ENCODE results near the gene CLRN1.

Gene CLRN1

GRCh38 chr3:151009981-151010380 is 37.5 kb upstream of the CLRN1 start:
- Histone ChIP-seq H3K4me3 (ENCODE audit: insufficient read length, low read depth) (no peak overlapping the region), H3K4me1 (ENCODE audit: insufficient read depth, insufficient read length) (no peaks in the 10 kb centered on the region), H3K9ac (ENCODE audit: insufficient read length, low read depth) (no peak overlapping the region), H3K9me3 (ENCODE audit: insufficient read depth, low read length) (peaks cover 9% of the 10 kb centered on the region; the same call in 1 of the 2 replicates), H3K36me3 (ENCODE audit: insufficient read depth, insufficient read length, low read length) (no peaks in the 10 kb centered on the region), H3K27me3 (ENCODE audit: insufficient read depth, insufficient read length) (no peaks in the 10 kb centered on the region)
- no peak for DNase-seq (ENCODE audit: low read depth, low spot score)
- no peak for TF ChIP-seq SUZ12 (IDR thresholded peaks at IDR 0.05; ENCODE audit: extremely low read depth, insufficient read depth, insufficient read length)
- no peak for TF ChIP-seq YY1 (IDR thresholded peaks at IDR 0.05; ENCODE audit: insufficient read depth, insufficient read length)
- no peak for TF ChIP-seq ZNF274 (IDR thresholded peaks at IDR 0.05; ENCODE audit: low read depth, low read length)

- Histone ChIP-seq H3K4me1 (ENCODE audit: insufficient read depth, insufficient read length) (no peaks in the 10 kb centered on the region), H3K9me3 (ENCODE audit: insufficient read depth, low read length) (peaks cover 9% of the 10 kb centered on the region; the same call in 1 of the 2 replicates), H3K36me3 (ENCODE audit: insufficient read depth, insufficient read length, low read length) (no peaks in the 10 kb centered on the region), H3K4me3 (ENCODE audit: insufficient read length, low read depth) (no peak overlapping the region), H3K9ac (ENCODE audit: insufficient read length, low read depth) (no peak overlapping the region), H3K27me3 (ENCODE audit: insufficient read depth, insufficient read length) (no peaks in the 10 kb centered on the region)
- no peak for TF ChIP-seq SUZ12 (IDR thresholded peaks at IDR 0.05; ENCODE audit: extremely low read depth, insufficient read depth, insufficient read length)
- DNase-seq (ENCODE audit: low read depth, low spot score) = no peak
Observed at GRCh38 chr3:151009430-151009829, 36.9 kb upstream of the CLRN1 start.

- Histone ChIP-seq H3K36me3 (ENCODE audit: insufficient read depth, insufficient read length, low read length) (no peaks in the 10 kb centered on the region), H3K4me3 (ENCODE audit: insufficient read length, low read depth) (no peak overlapping the region), H3K4me1 (ENCODE audit: insufficient read depth, insufficient read length) (no peaks in the 10 kb centered on the region), H3K27me3 (ENCODE audit: insufficient read depth, insufficient read length) (no peaks in the 10 kb centered on the region), H3K9me3 (ENCODE audit: insufficient read depth, low read length) (peaks cover 9% of the 10 kb centered on the region; the same call in 1 of the 2 replicates), H3K9ac (ENCODE audit: insufficient read length, low read depth) (no peak overlapping the region)
- no peak for DNase-seq (ENCODE audit: low read depth, low spot score)
- no peak for TF ChIP-seq YY1 (IDR thresholded peaks at IDR 0.05; ENCODE audit: insufficient read depth, insufficient read length)
- no peak for TF ChIP-seq SUZ12 (IDR thresholded peaks at IDR 0.05; ENCODE audit: extremely low read depth, insufficient read depth, insufficient read length)
- no peak for TF ChIP-seq ZNF274 (IDR thresholded peaks at IDR 0.05; ENCODE audit: low read depth, low read length)
Observed at GRCh38 chr3:151008699-151009098, 36.2 kb upstream of the CLRN1 start.

GRCh38 chr3:151003768-151004134 is 31.2 kb upstream of the CLRN1 start:
- Histone ChIP-seq H3K4me3 (ENCODE audit: insufficient read length, low read depth) (no peak overlapping the region), H3K9me3 (ENCODE audit: insufficient read depth, low read length) (no peaks in the 10 kb centered on the region), H3K9ac (ENCODE audit: insufficient read length, low read depth) (no peak overlapping the region), H3K4me1 (ENCODE audit: insufficient read depth, insufficient read length) (no peaks in the 10 kb centered on the region), H3K36me3 (ENCODE audit: insufficient read depth, insufficient read length, low read length) (no peaks in the 10 kb centered on the region), H3K27me3 (ENCODE audit: insufficient read depth, insufficient read length) (no peaks in the 10 kb centered on the region)
- DNase-seq (ENCODE audit: low read depth, low spot score) = no peak
- TF ChIP-seq ZNF274 (IDR thresholded peaks at IDR 0.05; ENCODE audit: low read depth, low read length) = no peak
- no peak for TF ChIP-seq YY1 (IDR thresholded peaks at IDR 0.05; ENCODE audit: insufficient read depth, insufficient read length)
- no peak for TF ChIP-seq SUZ12 (IDR thresholded peaks at IDR 0.05; ENCODE audit: extremely low read depth, insufficient read depth, insufficient read length)

- no peaks in the 10 kb centered on the region for H3K9me3 ChIP-seq (ENCODE audit: insufficient read depth, low read length)
- no peak overlapping the region for H3K4me3 ChIP-seq (ENCODE audit: insufficient read length, low read depth)
- H3K27me3 ChIP-seq (ENCODE audit: insufficient read depth, insufficient read length) = no peaks in the 10 kb centered on the region
- H3K36me3 ChIP-seq (ENCODE audit: insufficient read depth, insufficient read length, low read length) = no peaks in the 10 kb centered on the region
- no peak for DNase-seq (ENCODE audit: low read depth, low spot score)
- H3K9ac ChIP-seq (ENCODE audit: insufficient read length, low read depth) = no peak overlapping the region
- no peaks in the 10 kb centered on the region for H3K4me1 ChIP-seq (ENCODE audit: insufficient read depth, insufficient read length)
- TF ChIP-seq YY1 (IDR thresholded peaks at IDR 0.05; ENCODE audit: insufficient read depth, insufficient read length) (no peak), SUZ12 (IDR thresholded peaks at IDR 0.05; ENCODE audit: extremely low read depth, insufficient read depth, insufficient read length) (no peak), ZNF274 (IDR thresholded peaks at IDR 0.05; ENCODE audit: low read depth, low read length) (no peak)
Observed at GRCh38 chr3:151003029-151003767, 30.7 kb upstream of the CLRN1 start.

- no peak overlapping the region for H3K9ac ChIP-seq (ENCODE audit: insufficient read length, low read depth)
- H3K4me3 ChIP-seq (ENCODE audit: insufficient read length, low read depth) = no peak overlapping the region
- no peaks in the 10 kb centered on the region for H3K27me3 ChIP-seq (ENCODE audit: insufficient read depth, insufficient read length)
- no peaks in the 10 kb centered on the region for H3K9me3 ChIP-seq (ENCODE audit: insufficient read depth, low read length)
- no peaks in the 10 kb centered on the region for H3K36me3 ChIP-seq (ENCODE audit: insufficient read depth, insufficient read length, low read length)
- H3K4me1 ChIP-seq (ENCODE audit: insufficient read depth, insufficient read length) = no peaks in the 10 kb centered on the region
- no peak for TF ChIP-seq SUZ12 (IDR thresholded peaks at IDR 0.05; ENCODE audit: extremely low read depth, insufficient read depth, insufficient read length)
- no peak for DNase-seq (ENCODE audit: low read depth, low spot score)
Observed at GRCh38 chr3:151002003-151002981, 29.8 kb upstream of the CLRN1 start.

GRCh38 chr3:150998996-150999395 is 26.5 kb upstream of the CLRN1 start:
- no peak for TF ChIP-seq YY1 (IDR thresholded peaks at IDR 0.05; ENCODE audit: insufficient read depth, insufficient read length)

More at GRCh38 chr3:150998996-150999395, 26.5 kb upstream of the CLRN1 start:
- Histone ChIP-seq H3K36me3 (ENCODE audit: insufficient read depth, insufficient read length, low read length) (no peaks in the 10 kb centered on the region), H3K9me3 (ENCODE audit: insufficient read depth, low read length) (no peaks in the 10 kb centered on the region), H3K9ac (ENCODE audit: insufficient read length, low read depth) (no peak overlapping the region), H3K4me1 (ENCODE audit: insufficient read depth, insufficient read length) (no peaks in the 10 kb centered on the region), H3K27me3 (ENCODE audit: insufficient read depth, insufficient read length) (no peaks in the 10 kb centered on the region), H3K4me3 (ENCODE audit: insufficient read length, low read depth) (no peak overlapping the region)
- DNase-seq (ENCODE audit: low read depth, low spot score) = no peak

Measured in NT2/D1 (cell line).